Spleen (tissue), 10 donors: ENCODE results near the gene SMC6. TPM values are rescaled to one million over a fixed set of nuclear protein-coding genes. Genes with fewer than 3 reads are reported as not detected.

ENCODE experiments used
- polyA plus RNA-seq, 3 donors: library from polyadenylated mRNA; stranded (reverse); fragments of 200-250 nt; gene quantifications; one replicate each; pipeline ENCODE4 v1.2.1, GENCODE V29; 2013
- total RNA-seq, 7 donors: library from RNA; depleted of rRNA in 3 of 7; stranded (reverse); fragments of >200 nt in 3 of 7; fragmentation: NEBNext Ultra II Directional in 4 of 7; extraction: Animal tissue kit (Norgen Biotek cat#: 25700) in 4 of 7; gene quantifications; one replicate each; pipeline versions ENCODE4 v1.1.0 to v1.2.1, GENCODE V29; 2016 to 2021
- donor health status: healthy with polysubstance abuse.
- donor health status: DM: no; HTN: no; CAD: no; lungs with moderate emphysema.
- donor health status: DM: no; HTN: no; CAD: no.
- donor health status: Bipolar disorder and iron deficiency.
- donor health status: healthy.
- donor health status: DM: no; HTN: no; CAD: no.
- donor health status: DM: yes; HTN: yes; CAD: no.

Gene SMC6
- total and polyA plus RNA-seq, 10 donors: 17.6 to 44.8 (median 29.0) TPM

Other genes with a start within 250 kb of the SMC6 start
- gene RAD51AP2, start 235.4 kb downstream of the SMC6 start, total RNA-seq: not detected
- gene RAD51AP2, start 235.4 kb downstream of the SMC6 start, polyA plus RNA-seq: not detected
- not detected for gene VSNL1, start 213.1 kb downstream of the SMC6 start, total RNA-seq
- under 1 TPM in 2 of 3 donors, not detected in 1; 0.06 to 0.16 TPM for gene VSNL1, start 213.1 kb downstream of the SMC6 start, polyA plus RNA-seq
- gene GEN1, start 328 bp upstream of the SMC6 start, total RNA-seq: 10 to 100 TPM; 13.5 to 22.0 (median 19.5) TPM
- gene GEN1, start 328 bp upstream of the SMC6 start, polyA plus RNA-seq: 10 to 100 TPM in 1 of 3 donors, 1 to 10 TPM in 2; 4.3 to 10.7 (median 6.0) TPM
- gene MSGN1, start 62.6 kb upstream of the SMC6 start, total RNA-seq: not detected
- not detected for gene MSGN1, start 62.6 kb upstream of the SMC6 start, polyA plus RNA-seq
- 1 to 10 TPM in 4 of 7 donors, under 1 TPM in 3; 0.67 to 2.6 (median 1.5) TPM for gene KCNS3, start 124.9 kb upstream of the SMC6 start, total RNA-seq
- 1 to 10 TPM in 1 of 3 donors, under 1 TPM in 2; 0.41 to 1.1 (median 0.42) TPM for gene KCNS3, start 124.9 kb upstream of the SMC6 start, polyA plus RNA-seq